HepG2 (cell line): Measurements from ENCODE around the gene PSG2. TPM values are rescaled to one million over a fixed set of nuclear protein-coding genes. Genes with fewer than 3 reads are reported as not detected.
"Not testable (repeated sequence)": the region's sequence is repeated elsewhere in the genome, so short reads cannot be mapped to it uniquely, and the experiment has no call there.

Experiments
- ATAC-seq: fragments of 200-7000 bp; cut with Tn5 transposase; 3 replicates; pipeline ENCODE4 v1.9.1; 2020; ENCODE audit warnings: mild to moderate bottlenecking, moderate library complexity
- BruUV-seq: library from RNA; stranded (reverse); fragments of 400-500 nt; replicated peaks from 2 replicates; lab custom pipeline; 2021; lab: Mats Ljungman, UMichigan
- CTCF ChIA-PET: fragments of 300-600 bp; formaldehyde crosslinking; extraction: SDS; loops from one replicate; lab custom pipeline; 2021; ENCODE audit warnings: low total read pairs, inconsistent platforms, low intra/inter-chr PET ratio; lab: Yijun Ruan, JAX
- POLR2A ChIA-PET: fragments of 350-600 bp; sonication (Branson Sonifier 250); formaldehyde crosslinking; loops from one replicate; lab custom pipeline; 2020; ENCODE audit warnings: antibody characterized with exemption, inconsistent platforms; lab: Yijun Ruan, JAX
- DNase-seq: peaks from one replicate; pipeline ENCODE4 v3.0.0-alpha.2; 2015; ENCODE audit warnings: low spot score
- FAIRE-seq: peaks from 3 replicates; lab custom pipeline; 2011; peaks lifted over from hg19 to GRCh38; lab: Jason Lieb, UNC
- H2AFZ ChIP-seq: one replicate; pipeline ENCODE4 v1.6.1; 2011; ENCODE audit warnings: low read length, inconsistent platforms
- H3K27ac ChIP-seq: fragments of 300-600 bp; 3 replicates; pipeline ENCODE4 v1.8.0; 2011; ENCODE audit warnings: mixed run types, mild to moderate bottlenecking, mixed read lengths, low read length, inconsistent platforms; ENCODE audit not compliant: insufficient read depth; ENCODE audit errors: extremely low read length
- H3K27me3 ChIP-seq, 2 experiments: fragments of 200-600 bp in 1 of 2; 2 replicates in 1 of 2; 3 replicates in 1 of 2; pipeline versions ENCODE4 v1.6.0 to v1.8.0; 2011; ENCODE audit warnings: low read length in 2 of 2, mild to moderate bottlenecking in 2 of 2, moderate library complexity in 2 of 2, inconsistent platforms in 1 of 2; ENCODE audit not compliant: insufficient read depth in 2 of 2, control insufficient read depth in 1 of 2
- H3K36me3 ChIP-seq, 2 experiments: fragments of 200-600 bp in 1 of 2; replicated peaks in 1 of 2; 2 replicates in 1 of 2; 3 replicates in 1 of 2; pipeline versions ENCODE4 v1.5.1 to v1.8.0; 2011; ENCODE audit warnings: low read length in 2 of 2, inconsistent platforms in 1 of 2; ENCODE audit not compliant: insufficient read depth in 2 of 2, control insufficient read depth in 1 of 2
- H3K4me1 ChIP-seq: 2 replicates; pipeline ENCODE4 v1.5.1; 2012; ENCODE audit warnings: low read length, inconsistent platforms; ENCODE audit not compliant: insufficient read depth
- H3K4me2 ChIP-seq: 2 replicates; pipeline ENCODE4 v1.6.0; 2011; ENCODE audit warnings: low read depth, low read length, inconsistent platforms
- H3K4me3 ChIP-seq, 3 experiments: fragments of 200-600 bp in 1 of 3; sonication (generic), shearing (Covaris generic) in 1 of 3; replicated peaks in 1 of 3; 2 replicates each; pipeline ENCODE4 v1.5.1; 2011 to 2016; ENCODE audit warnings: low read length in 3 of 3, inconsistent platforms in 2 of 3, low read depth in 2 of 3, mild to moderate bottlenecking in 2 of 3, control low read depth in 1 of 3, mixed read lengths in 1 of 3; ENCODE audit not compliant: insufficient read depth in 1 of 3
- H3K79me2 ChIP-seq: one replicate; pipeline ENCODE4 v1.6.1; 2011; ENCODE audit warnings: low read length, inconsistent platforms; ENCODE audit not compliant: insufficient read depth
- H3K9ac ChIP-seq: 2 replicates; pipeline ENCODE4 v1.6.0; 2011; ENCODE audit warnings: mild to moderate bottlenecking, low read depth, low read length, inconsistent platforms; ENCODE audit not compliant: insufficient read depth
- H3K9me3 ChIP-seq: 2 replicates; pipeline ENCODE4 v1.5.1; 2012; ENCODE audit warnings: mild to moderate bottlenecking, low read length
- H4K20me1 ChIP-seq: 2 replicates; pipeline ENCODE4 v1.6.0; 2011; ENCODE audit warnings: inconsistent platforms, mild to moderate bottlenecking, low read length, moderate library complexity; ENCODE audit not compliant: insufficient read depth
- ZNF124 ChIP-seq: sonication (generic); formaldehyde crosslinking; IDR thresholded peaks from 2 replicates; pipeline ENCODE4 v1.4.0; 2020; ENCODE audit warnings: missing genetic modification reagents
- WGBS: methylation state at CpG from one replicate; pipeline ENCODE4 v1.1.6; 2017; ENCODE audit warnings: low lambda C conversion rate; 5-methylcytosine and 5-hydroxymethylcytosine counted together
- in situ Hi-C: cut with HindIII; loops from 2 replicates; pipeline ENCODE4 v1.10.0; 2017; ENCODE audit warnings: low pct_unique_long_range_greater_than_20kb; ENCODE audit not compliant: extremely low pct_ligation_motif_present
- intact Hi-C: fragments of 100-400 bp; cut with micrococcal nuclease; formaldehyde crosslinking; loops from one replicate; pipeline ENCODE4 v1.10.0; 2022; ENCODE audit not compliant: unreplicated experiment
- polyA plus RNA-seq, 8 experiments: library from polyadenylated mRNA; depleted of rRNA in 3 of 8; stranded (reverse) in 7 of 8; unstranded in 1 of 8; fragments of >200 nt; fragmentation: Illumina TruSeq in 4 of 8; extraction: Trizol in 4 of 8; gene quantifications; 2 replicates each; pipeline versions ENCODE4 v1.2.1 to v1.2.3, GENCODE V29; 2011 to 2016; ENCODE audit warnings: low read depth in 4 of 8, missing spikeins in 1 of 8, mixed read lengths in 1 of 8; ENCODE audit not compliant: insufficient read depth in 1 of 8
- total RNA-seq, 5 experiments: library from RNA; depleted of rRNA; stranded (reverse); fragments of >200 nt; fragmentation: Illumina TruSeq; extraction: Trizol; gene quantifications; 2 replicates each; pipeline ENCODE4 v1.2.3, GENCODE V29; 2016; ENCODE audit warnings: low read depth in 1 of 5

Gene PSG2
- total and polyA plus RNA-seq, 2 of the 13 experiments (the other 11 are each of a cell fraction or from before 2014, with no cell fraction given), result not detected

GRCh38 chr19:43116421-43116820 is 33.9 kb upstream of the PSG2 start:
- FAIRE-seq, BruUV-seq, H3K9me3 ChIP-seq, H4K20me1 ChIP-seq, H3K27ac ChIP-seq, ATAC-seq, H2AFZ ChIP-seq, H3K4me1 ChIP-seq, H3K36me3 ChIP-seq, CTCF ChIA-PET, H3K4me2 ChIP-seq, POLR2A ChIA-PET, H3K27me3 ChIP-seq, DNase-seq, H3K9ac ChIP-seq, intact Hi-C loops, H3K79me2 ChIP-seq, H3K4me3 ChIP-seq: not testable (repeated sequence)
- WGBS, result 22% methylated on average over 3 of the region's 3 CpGs
- in situ Hi-C loops, result loop anchor here (25.0 kb wide), 1 partner anchor 196 kb away; no protein-coding TSS in a partner anchor

GRCh38 chr19:43115548-43115947 is 33.0 kb upstream of the PSG2 start:
- WGBS, result 0% methylated on average over 1 of the region's 1 CpG
- H3K27me3 ChIP-seq, H3K9ac ChIP-seq, BruUV-seq, H4K20me1 ChIP-seq, H3K79me2 ChIP-seq, H3K36me3 ChIP-seq, H3K27ac ChIP-seq, POLR2A ChIA-PET, FAIRE-seq, H3K4me2 ChIP-seq, H3K9me3 ChIP-seq, ATAC-seq, H3K4me1 ChIP-seq, H2AFZ ChIP-seq, intact Hi-C loops, H3K4me3 ChIP-seq, CTCF ChIA-PET, DNase-seq: not testable (repeated sequence)
- in situ Hi-C loops, result loop anchor here (25.0 kb wide), 1 partner anchor 197 kb away; no protein-coding TSS in a partner anchor

- POLR2A ChIA-PET, H3K36me3 ChIP-seq, H3K4me1 ChIP-seq, CTCF ChIA-PET, H3K4me3 ChIP-seq, H3K27ac ChIP-seq, intact Hi-C loops, H4K20me1 ChIP-seq, FAIRE-seq, H3K4me2 ChIP-seq, H3K79me2 ChIP-seq, BruUV-seq, H3K9me3 ChIP-seq, DNase-seq, ATAC-seq, H3K9ac ChIP-seq, H2AFZ ChIP-seq, H3K27me3 ChIP-seq: not testable (repeated sequence)
- in situ Hi-C loops, result loop anchor here (25.0 kb wide), 1 partner anchor 197 kb away; no protein-coding TSS in a partner anchor
- TF ChIP-seq ZNF124 (CRISPR knock-in tag), result peak; percentile 94
Measured at GRCh38 chr19:43115064-43115463, 32.6 kb upstream of the PSG2 start.

- BruUV-seq, CTCF ChIA-PET, H3K4me3 ChIP-seq, H3K36me3 ChIP-seq, H3K4me2 ChIP-seq, intact Hi-C loops, ATAC-seq, H3K9ac ChIP-seq, H3K4me1 ChIP-seq, DNase-seq, H3K27me3 ChIP-seq, H2AFZ ChIP-seq, FAIRE-seq, H3K27ac ChIP-seq, H3K9me3 ChIP-seq, H3K79me2 ChIP-seq, H4K20me1 ChIP-seq, POLR2A ChIA-PET: not testable (repeated sequence)
- 0% methylated on average over 2 of the region's 2 CpGs for WGBS
- in situ Hi-C loops, result loop anchor here (25.0 kb wide), 1 partner anchor 198 kb away; no protein-coding TSS in a partner anchor
Measured at GRCh38 chr19:43114626-43115025, 32.1 kb upstream of the PSG2 start.
